ENCODE data around the gene NYNRIN.

NYNRIN gene

GRCh38 chr14:24461336-24461735 is 62.5 kb downstream of the NYNRIN start:
- no peak for TF ChIP-seq CTCF (IDR thresholded peaks at IDR 0.05; ENCODE audit: control extremely low read depth, extremely low read depth, low read depth, missing control alignments)
- CTCF ChIA-PET: no interaction called here
- POLR2A ChIA-PET: no interaction called here
- DNase-seq (ENCODE audit: extremely low spot score): no peak

GRCh38 chr14:24463017-24463883 is 64.4 kb downstream of the NYNRIN start:
- ChIA-PET CTCF (no interaction called here), POLR2A (no interaction called here)
- DNase-seq (ENCODE audit: extremely low spot score): no peak
- no peak for TF ChIP-seq CTCF (IDR thresholded peaks at IDR 0.05; ENCODE audit: control extremely low read depth, extremely low read depth, low read depth, missing control alignments)

- TF ChIP-seq CTCF (IDR thresholded peaks at IDR 0.05; ENCODE audit: control extremely low read depth, extremely low read depth, low read depth, missing control alignments): no peak
- POLR2A ChIA-PET: no interaction called here
- CTCF ChIA-PET: no interaction called here
- no peak for DNase-seq (ENCODE audit: extremely low spot score)
These were observed 65.3 kb downstream of the NYNRIN start for GRCh38 chr14:24463884-24464785.

- ChIA-PET POLR2A (no interaction called here), CTCF (no interaction called here)
- TF ChIP-seq CTCF (IDR thresholded peaks at IDR 0.05; ENCODE audit: control extremely low read depth, extremely low read depth, low read depth, missing control alignments): no peak
- DNase-seq (ENCODE audit: extremely low spot score): no peak
These were observed 66.6 kb downstream of the NYNRIN start for GRCh38 chr14:24465368-24465767.

GRCh38 chr14:24465805-24466204 is 67.0 kb downstream of the NYNRIN start:
- POLR2A ChIA-PET: no interaction called here
- no peak for DNase-seq (ENCODE audit: extremely low spot score)
- CTCF ChIA-PET: no interaction called here
- no peak for TF ChIP-seq CTCF (IDR thresholded peaks at IDR 0.05; ENCODE audit: control extremely low read depth, extremely low read depth, low read depth, missing control alignments)

All from GM10248 (cell line).